IPS-20b (cell line): ENCODE results near the gene COL6A1.

Experiments used
- H3K27ac ChIP-seq: one replicate; pipeline ENCODE4 v1.5.1; 2013; ENCODE audit warnings: low read length
- H3K27me3 ChIP-seq: 2 replicates; pipeline ENCODE4 v1.6.1; 2013; ENCODE audit warnings: mild to moderate bottlenecking, low read length, inconsistent platforms; ENCODE audit not compliant: insufficient read depth
- H3K36me3 ChIP-seq: 2 replicates; pipeline ENCODE4 v1.6.1; 2013; ENCODE audit warnings: low read depth, mild to moderate bottlenecking, inconsistent platforms, low read length, moderate library complexity; ENCODE audit not compliant: insufficient read depth
- H3K4me1 ChIP-seq: 2 replicates; pipeline ENCODE4 v1.6.1; 2013; ENCODE audit warnings: mild to moderate bottlenecking, control low read depth, inconsistent platforms, low read length, moderate library complexity; ENCODE audit not compliant: insufficient read depth
- H3K4me3 ChIP-seq: 2 replicates; pipeline ENCODE4 v1.5.1; 2013; ENCODE audit warnings: mild to moderate bottlenecking, low read length, inconsistent platforms
- H3K9ac ChIP-seq: 2 replicates; pipeline ENCODE4 v1.6.1; 2013; ENCODE audit warnings: low read depth, mild to moderate bottlenecking, inconsistent platforms, low read length, moderate library complexity
- H3K9me3 ChIP-seq: 2 replicates; pipeline ENCODE4 v1.6.1; 2013; ENCODE audit warnings: mild to moderate bottlenecking, low read depth, low read length, inconsistent platforms; ENCODE audit not compliant: insufficient read depth

Gene COL6A1

DNA sequence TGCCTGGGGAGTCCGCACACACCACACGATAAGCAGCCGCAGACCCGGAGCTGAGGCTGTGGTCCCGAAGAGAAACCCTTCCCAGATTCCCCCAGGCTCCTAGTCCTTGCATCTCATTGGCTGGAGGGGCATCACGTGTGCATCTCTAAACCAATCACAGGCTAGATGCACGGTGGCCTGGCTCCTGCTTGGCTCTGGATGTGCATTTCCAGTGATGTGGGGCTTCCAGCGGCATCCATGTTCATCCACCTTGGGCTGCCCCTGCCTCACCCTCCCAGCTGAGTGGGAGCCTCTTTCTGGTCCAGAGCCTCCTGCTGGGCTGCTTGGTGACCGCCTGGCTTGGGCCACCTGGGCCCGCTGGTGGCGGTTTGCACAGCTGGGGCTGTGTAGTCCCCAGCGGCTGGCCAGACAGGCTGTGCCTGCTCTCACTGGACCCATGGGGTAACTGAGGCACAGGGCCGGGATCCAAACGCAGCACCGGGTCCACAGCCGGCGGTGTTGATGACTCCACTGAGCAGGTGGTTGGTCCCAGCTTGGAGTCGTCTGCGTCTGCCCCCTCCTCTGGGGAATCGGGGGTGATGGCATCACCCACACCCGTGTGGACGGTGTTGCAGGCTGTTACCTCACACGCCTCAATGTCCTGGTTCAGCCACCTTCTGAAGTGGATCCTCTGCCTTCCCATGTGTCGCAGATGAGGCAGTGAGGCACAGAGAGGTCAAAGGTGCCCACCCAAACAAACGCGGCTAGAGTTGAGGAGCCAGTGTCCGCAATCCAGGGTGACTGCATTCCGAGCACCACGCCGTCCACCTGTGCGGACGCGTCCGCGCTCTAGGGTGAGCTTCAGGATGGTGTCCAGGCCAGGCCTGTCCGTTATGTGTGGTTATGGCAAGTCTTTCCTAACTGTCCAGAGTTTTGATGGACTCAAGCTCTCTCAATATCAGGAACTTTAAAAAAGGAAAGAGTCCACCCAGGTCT lies 41.3 kb downstream of the COL6A1 start:
- Histone ChIP-seq H3K27ac (no peak overlapping the region), H3K9ac (no peak overlapping the region), H3K4me1 (0 out of 2 replicates have a peak, but pooled peaks cover 2% of the 10 kb centered on the region), H3K27me3 (no peaks in the 10 kb centered on the region), H3K9me3 (no peaks in the 10 kb centered on the region), H3K4me3 (no peak overlapping the region), H3K36me3 (no peaks in the 10 kb centered on the region)

DNA sequence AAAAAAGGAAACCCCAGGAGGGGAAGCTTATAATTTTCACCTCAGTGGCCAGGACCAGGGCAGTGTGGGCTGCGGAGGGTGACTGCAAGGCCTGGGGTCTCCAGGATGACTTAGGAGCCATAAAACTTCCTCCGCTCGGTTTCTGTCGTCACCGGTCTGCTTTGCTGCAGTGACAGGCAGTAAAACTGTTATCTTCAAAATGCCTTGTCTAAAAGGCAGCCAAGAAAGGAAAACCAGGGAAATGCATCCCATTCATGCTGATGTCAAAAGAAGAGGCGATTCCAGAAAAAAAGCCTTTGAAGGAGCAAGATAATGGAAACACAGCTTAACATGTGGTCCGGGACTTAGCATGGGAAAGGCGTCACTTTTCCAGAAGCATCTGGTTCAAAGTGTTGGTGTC lies 42.0 kb downstream of the COL6A1 start:
- 0 out of 2 replicates have a peak, but pooled peaks cover 2% of the 10 kb centered on the region for H3K4me1 ChIP-seq
- H3K9ac ChIP-seq, result no peak overlapping the region
- H3K4me3 ChIP-seq, result no peak overlapping the region
- no peaks in the 10 kb centered on the region for H3K27me3 ChIP-seq
- H3K36me3 ChIP-seq, result no peaks in the 10 kb centered on the region
- H3K9me3 ChIP-seq, result no peaks in the 10 kb centered on the region
- no peak overlapping the region for H3K27ac ChIP-seq

DNA sequence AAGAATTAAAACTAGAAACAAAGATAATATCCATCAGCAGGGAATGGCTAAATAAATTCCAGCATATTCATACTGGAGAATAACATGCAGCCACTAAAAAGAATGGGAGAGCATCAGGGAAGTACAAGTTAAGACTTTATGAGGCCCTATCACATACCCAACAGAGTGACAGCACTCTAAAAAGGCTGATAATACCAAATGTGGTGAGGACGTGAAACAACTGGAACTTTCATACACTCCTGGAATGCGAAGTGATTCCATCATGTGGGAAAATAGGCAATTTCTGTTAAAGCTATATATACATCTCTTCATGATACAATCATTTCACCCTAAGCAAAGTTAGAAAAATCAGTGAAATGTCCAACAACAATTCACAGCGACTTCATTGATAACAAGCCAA lies 42.6 kb downstream of the COL6A1 start:
- 0 out of 2 replicates have a peak, but pooled peaks cover 2% of the 10 kb centered on the region for H3K4me1 ChIP-seq
- no peaks in the 10 kb centered on the region for H3K9me3 ChIP-seq
- no peak overlapping the region for H3K4me3 ChIP-seq
- H3K36me3 ChIP-seq, result no peaks in the 10 kb centered on the region
- no peaks in the 10 kb centered on the region for H3K27me3 ChIP-seq
- no peak overlapping the region for H3K9ac ChIP-seq
- no peak overlapping the region for H3K27ac ChIP-seq

DNA sequence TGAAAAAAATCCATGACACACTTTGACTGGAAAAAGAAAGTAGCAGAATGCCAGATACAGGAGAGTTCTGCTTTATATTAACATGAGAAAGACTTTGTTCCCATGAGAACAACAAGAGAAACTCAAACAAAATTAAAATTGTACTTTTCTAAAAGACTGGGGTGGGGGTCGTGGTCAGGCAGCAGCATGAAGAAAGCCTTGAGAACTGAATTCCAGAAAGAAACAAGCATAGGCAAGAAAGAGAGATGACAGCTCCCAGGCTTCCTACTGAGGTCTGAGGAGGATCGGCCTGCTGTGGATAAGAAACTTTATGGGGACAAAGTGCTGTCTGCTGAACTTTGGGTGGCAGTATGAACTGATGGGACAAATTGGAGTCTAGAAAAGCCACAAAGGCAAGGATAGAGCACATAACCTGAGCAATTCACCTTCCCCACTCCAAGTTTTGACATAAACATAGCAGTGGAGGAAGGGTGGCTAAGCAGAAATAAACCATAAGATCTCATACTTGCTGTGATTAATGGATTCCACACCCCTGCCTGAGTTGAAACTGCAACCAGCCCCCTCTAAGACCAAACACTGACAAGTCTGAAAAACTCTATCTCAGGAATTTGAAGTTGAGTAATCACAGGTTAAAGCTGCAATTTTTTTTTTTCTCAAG lies 43.7 kb downstream of the COL6A1 start:
- H3K36me3 ChIP-seq, result no peaks in the 10 kb centered on the region
- H3K27me3 ChIP-seq, result no peaks in the 10 kb centered on the region
- no peak overlapping the region for H3K4me3 ChIP-seq
- 0 out of 2 replicates have a peak, but pooled peaks cover 2% of the 10 kb centered on the region for H3K4me1 ChIP-seq
- no peak overlapping the region for H3K27ac ChIP-seq
- H3K9me3 ChIP-seq, result no peaks in the 10 kb centered on the region
- H3K9ac ChIP-seq, result no peak overlapping the region

DNA sequence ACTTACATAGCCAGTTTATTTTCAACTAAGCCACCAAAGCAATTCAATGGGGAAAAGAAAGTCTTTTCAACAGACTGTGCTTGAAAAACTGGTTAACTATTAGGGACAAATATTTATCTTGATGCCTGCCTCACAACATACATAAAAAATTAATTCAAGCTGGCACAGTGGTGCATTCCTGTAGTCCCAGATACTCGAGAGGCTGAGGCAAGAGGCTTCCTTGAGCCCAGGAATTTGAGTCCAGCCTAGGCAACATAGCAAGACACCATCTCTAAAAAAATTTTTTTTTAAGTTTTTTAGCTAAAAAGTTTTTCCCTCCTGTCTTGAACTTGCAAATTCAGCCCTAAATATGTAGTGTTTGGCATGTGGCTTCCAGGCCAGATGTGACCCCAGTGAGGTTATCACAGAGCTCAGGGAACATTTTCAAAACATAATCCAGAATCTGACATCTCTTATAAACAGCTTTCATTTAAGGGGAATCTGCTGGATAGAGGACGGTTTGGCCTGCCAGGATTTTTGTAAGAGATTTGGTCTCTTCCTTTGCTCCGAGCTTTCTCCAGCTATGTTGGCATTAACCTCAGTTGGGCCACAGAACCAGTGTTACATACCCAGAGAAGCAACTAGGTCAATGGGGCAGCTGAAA lies 46.4 kb downstream of the COL6A1 start:
- no peaks in the 10 kb centered on the region for H3K9me3 ChIP-seq
- 0 out of 2 replicates have a peak, but pooled peaks cover 2% of the 10 kb centered on the region for H3K4me1 ChIP-seq
- H3K27ac ChIP-seq, result no peak overlapping the region
- no peaks in the 10 kb centered on the region for H3K36me3 ChIP-seq
- H3K9ac ChIP-seq, result no peak overlapping the region
- no peak overlapping the region for H3K4me3 ChIP-seq
- no peaks in the 10 kb centered on the region for H3K27me3 ChIP-seq

DNA sequence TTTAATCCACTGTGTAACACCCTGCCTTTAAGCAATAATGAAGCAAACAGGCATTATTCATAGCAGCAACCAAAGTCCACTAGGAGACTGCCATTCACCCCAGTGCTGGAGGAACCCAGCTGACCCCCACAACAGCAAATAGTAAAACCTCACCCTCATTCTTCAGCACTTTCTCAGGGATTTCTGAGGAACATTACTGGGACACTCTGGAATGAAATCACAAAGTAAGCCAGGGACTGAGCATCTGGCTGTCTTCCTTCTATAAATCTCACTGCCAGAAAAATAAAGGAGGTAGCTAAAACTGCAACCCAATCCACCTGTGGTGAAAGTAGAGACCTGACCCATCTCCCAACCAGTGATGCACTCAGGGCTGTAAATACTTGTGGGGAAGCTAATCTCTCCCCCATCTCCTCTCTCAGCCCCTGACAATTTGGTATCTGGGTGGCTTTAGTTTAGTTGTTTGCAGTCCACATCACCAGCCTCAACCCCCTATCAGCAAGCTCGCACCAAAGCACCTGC lies 47.1 kb downstream of the COL6A1 start:
- Histone ChIP-seq H3K36me3 (no peaks in the 10 kb centered on the region), H3K27me3 (no peaks in the 10 kb centered on the region), H3K4me3 (no peak overlapping the region), H3K9me3 (no peaks in the 10 kb centered on the region), H3K27ac (no peak overlapping the region), H3K9ac (no peak overlapping the region), H3K4me1 (0 out of 2 replicates have a peak, but pooled peaks cover 2% of the 10 kb centered on the region)

DNA sequence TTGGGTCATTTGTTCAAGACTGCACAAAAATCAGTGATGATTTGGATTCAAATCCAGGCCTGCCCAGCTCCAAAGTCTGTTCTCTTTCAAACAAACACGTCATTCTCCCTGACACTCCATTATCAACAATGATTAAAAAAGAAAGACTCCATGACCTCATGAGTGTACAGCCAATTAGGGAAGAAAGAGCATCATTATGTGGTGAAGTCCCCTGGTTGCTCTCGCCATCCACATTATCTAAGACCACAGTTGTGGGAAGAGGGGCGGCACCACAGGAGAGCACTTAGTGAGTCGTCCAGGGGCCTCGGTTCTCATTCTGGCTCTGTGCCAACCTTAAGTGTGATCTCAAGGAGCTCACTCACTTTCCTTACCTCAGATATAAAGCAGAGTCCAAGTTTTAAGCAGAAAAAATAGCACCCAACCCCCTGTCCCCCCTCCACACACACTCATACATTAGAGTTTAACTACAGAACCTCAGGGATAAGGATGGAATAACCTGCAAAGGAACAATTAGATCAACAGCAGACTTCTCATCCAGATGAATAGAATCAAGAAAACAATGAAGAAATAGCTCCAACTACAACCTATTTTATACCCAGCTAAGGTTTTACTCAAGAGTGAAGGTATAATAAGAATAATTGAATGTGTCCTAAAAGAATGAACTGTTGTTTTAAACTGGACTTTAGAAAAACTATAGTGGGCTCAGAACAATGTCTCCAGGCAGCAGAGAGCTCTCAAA lies 47.8 kb downstream of the COL6A1 start:
- Histone ChIP-seq H3K4me1 (0 out of 2 replicates have a peak, but pooled peaks cover 2% of the 10 kb centered on the region), H3K36me3 (no peaks in the 10 kb centered on the region), H3K9ac (no peak overlapping the region), H3K27me3 (no peaks in the 10 kb centered on the region), H3K9me3 (no peaks in the 10 kb centered on the region), H3K4me3 (no peak overlapping the region), H3K27ac (no peak overlapping the region)

DNA sequence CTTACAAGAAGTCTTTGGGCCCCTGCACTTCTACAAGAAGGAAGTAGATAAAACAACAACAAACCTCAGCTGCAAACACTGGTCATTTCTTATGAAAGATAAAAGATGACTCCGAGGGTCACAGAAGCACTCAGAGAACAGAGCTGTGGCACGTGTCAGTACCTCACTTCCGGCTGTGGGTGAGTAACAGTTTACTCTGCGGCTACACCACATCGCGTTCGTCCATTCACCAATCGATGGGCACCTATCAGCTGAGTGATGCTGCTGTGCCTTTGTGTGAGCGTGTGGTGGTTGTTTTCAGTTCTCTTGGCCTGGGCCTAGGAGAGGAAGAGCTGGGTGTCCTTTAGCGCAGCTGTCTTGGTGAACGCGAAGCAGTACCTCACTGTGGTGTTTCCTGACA lies 49.9 kb downstream of the COL6A1 start:
- Histone ChIP-seq H3K36me3 (no peaks in the 10 kb centered on the region), H3K9me3 (no peaks in the 10 kb centered on the region), H3K9ac (no peak overlapping the region), H3K27me3 (no peaks in the 10 kb centered on the region), H3K27ac (no peak overlapping the region), H3K4me1 (no peaks in the 10 kb centered on the region), H3K4me3 (no peak overlapping the region)

DNA sequence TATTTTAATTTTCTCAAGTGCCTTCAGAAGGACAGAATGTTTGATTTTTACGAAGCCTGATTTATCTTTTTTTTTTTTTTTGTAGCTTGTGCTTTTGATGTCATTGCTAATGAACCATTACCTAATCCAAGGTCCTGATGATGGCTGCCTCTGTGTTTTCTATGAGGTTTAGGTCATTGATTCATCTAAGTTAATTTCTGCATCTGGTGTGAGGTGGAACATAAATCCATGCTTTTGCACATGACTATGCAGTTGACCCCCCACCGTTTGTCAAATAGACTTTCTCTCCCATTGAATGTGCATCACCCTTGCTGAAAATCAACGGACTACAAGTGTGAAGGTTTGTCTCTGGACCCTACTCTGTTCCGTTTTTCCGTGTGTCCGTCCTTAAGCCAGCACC lies 50.5 kb downstream of the COL6A1 start:
- H3K27ac ChIP-seq, result no peak overlapping the region
- H3K4me3 ChIP-seq, result no peak overlapping the region
- H3K9me3 ChIP-seq, result no peaks in the 10 kb centered on the region
- H3K36me3 ChIP-seq, result no peaks in the 10 kb centered on the region
- no peak overlapping the region for H3K9ac ChIP-seq
- no peaks in the 10 kb centered on the region for H3K4me1 ChIP-seq
- H3K27me3 ChIP-seq, result no peaks in the 10 kb centered on the region

DNA sequence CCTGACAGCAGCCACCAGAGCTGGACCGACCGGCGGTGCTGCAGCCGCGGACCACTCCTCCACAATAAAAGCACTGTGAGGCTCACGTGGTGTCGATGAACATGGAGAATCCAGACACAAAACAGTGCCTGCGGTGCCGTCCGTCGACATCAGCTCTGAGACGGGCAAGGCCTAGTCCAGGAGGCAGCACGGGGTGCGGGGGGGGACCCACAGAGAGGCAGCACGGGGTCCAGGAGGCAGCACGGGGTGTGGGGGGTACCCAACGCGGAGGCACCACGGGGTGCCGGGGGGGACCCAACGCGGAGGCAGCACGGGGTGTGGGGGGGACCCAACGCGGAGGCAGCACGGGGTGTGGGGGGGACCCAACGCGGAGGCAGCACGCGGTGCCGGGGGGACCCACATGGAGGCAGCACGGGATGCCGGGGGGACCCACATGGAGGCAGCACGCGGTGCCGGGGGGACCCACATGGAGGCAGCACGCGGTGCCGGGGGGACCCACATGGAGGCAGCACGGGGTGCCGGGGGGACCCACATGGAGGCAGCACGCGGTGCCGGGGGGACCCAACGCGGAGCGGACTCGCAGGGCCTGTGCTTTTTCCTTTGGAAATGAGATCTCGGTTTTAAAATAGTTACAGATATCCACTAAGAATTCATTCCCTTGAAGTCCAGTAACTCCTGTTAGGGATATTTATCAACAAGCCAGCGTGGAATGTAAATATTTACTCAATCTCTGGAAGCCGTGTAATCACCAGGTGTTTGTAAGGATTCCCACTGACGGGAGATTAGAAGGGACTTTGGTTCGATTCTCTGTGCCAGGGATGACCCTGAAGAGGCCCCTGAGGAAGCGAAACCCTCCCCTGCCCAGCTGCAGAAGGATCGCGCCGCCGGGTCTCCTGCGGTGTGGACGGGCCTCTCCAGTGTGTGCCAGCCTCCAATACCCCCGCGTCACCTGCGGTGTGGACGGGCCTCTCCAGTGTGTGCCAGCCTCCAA lies 52.1 kb downstream of the COL6A1 start:
- Histone ChIP-seq H3K27me3 (no peaks in the 10 kb centered on the region), H3K9ac (no peak overlapping the region), H3K9me3 (no peaks in the 10 kb centered on the region), H3K4me3 (no peak overlapping the region), H3K4me1 (no peaks in the 10 kb centered on the region), H3K36me3 (no peaks in the 10 kb centered on the region), H3K27ac (no peak overlapping the region)
